ENCODE results near the gene ZNF670. TPM values are rescaled to one million over a fixed set of nuclear protein-coding genes. Genes with fewer than 3 reads are reported as not detected.

The ZNF670 gene
- total RNA-seq, 1 experiment from 2014 or later = 13.9 TPM

GRCh38 chr1:247047260-247047659 is 31.4 kb downstream of the ZNF670 start:
- H3K27ac ChIP-seq (ENCODE audit: insufficient read length, low read depth, low read length) = no peak overlapping the region
- no peaks in the 10 kb centered on the region for H4K20me1 ChIP-seq (ENCODE audit: control insufficient read depth, insufficient read depth, insufficient read length)
- H2BK120ac ChIP-seq (ENCODE audit: low read depth, low read length, poor library complexity, severe bottlenecking) = no peak overlapping the region
- H3K4me1 ChIP-seq (ENCODE audit: insufficient read depth, low read length) = no peaks in the 10 kb centered on the region
- H3K4me2 ChIP-seq (ENCODE audit: insufficient read depth, insufficient read length, low read length) = no peak overlapping the region
- Mint-ChIP-seq H3K36me3 (ENCODE audit: insufficient read depth in 1 of 3, low read depth in 3 of 3) (peaks cover 87 to 96% (median 92%) of the 10 kb centered on the region in 3 experiments), H3K27me3 (ENCODE audit: low read depth) (peaks cover 2% of the 10 kb centered on the region), H3K9me3 (peaks cover 99% of the 10 kb centered on the region in 2 experiments), H3K27ac (no peak overlapping the region), H3K4me1 (no peaks in the 10 kb centered on the region), H3K4me3 (no peak overlapping the region; a peak in 1 of 5 replicates)
- no peak overlapping the region for H3K56ac ChIP-seq (ENCODE audit: insufficient read length, low read depth, low read length)
- H2BK12ac ChIP-seq (ENCODE audit: insufficient read length, low read depth, low read length) = no peak overlapping the region
- peaks cover 10% of the 10 kb centered on the region for H3K79me1 ChIP-seq (ENCODE audit: insufficient read depth, low read depth, low read length, poor library complexity, severe bottlenecking)
- TF ChIP-seq, protein P1, sequence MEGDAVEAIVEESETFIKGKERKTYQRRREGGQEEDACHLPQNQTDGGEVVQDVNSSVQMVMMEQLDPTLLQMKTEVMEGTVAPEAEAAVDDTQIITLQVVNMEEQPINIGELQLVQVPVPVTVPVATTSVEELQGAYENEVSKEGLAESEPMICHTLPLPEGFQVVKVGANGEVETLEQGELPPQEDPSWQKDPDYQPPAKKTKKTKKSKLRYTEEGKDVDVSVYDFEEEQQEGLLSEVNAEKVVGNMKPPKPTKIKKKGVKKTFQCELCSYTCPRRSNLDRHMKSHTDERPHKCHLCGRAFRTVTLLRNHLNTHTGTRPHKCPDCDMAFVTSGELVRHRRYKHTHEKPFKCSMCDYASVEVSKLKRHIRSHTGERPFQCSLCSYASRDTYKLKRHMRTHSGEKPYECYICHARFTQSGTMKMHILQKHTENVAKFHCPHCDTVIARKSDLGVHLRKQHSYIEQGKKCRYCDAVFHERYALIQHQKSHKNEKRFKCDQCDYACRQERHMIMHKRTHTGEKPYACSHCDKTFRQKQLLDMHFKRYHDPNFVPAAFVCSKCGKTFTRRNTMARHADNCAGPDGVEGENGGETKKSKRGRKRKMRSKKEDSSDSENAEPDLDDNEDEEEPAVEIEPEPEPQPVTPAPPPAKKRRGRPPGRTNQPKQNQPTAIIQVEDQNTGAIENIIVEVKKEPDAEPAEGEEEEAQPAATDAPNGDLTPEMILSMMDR (conservative IDR thresholded peaks at IDR 0.05) = no peak
- H4K91ac ChIP-seq (ENCODE audit: insufficient read length, low read depth, low read length) = no peak overlapping the region
- H3K9me3 ChIP-seq (ENCODE audit: control insufficient read depth, low read depth, low read length) = peaks cover 59% of the 10 kb centered on the region
- no peak for DNase-seq
- no peak overlapping the region for H4K8ac ChIP-seq (replicated peaks; ENCODE audit: insufficient read length, low read depth, low read length)
- no peak overlapping the region for H2AK5ac ChIP-seq (ENCODE audit: insufficient read length, low read length)
- no peak overlapping the region for H4K5ac ChIP-seq (ENCODE audit: insufficient read length, low read depth, low read length)
- no CpG with 5 or more reads among the region's 2 CpGs for WGBS (ENCODE audit: extremely low coverage, insufficient read length, low lambda C conversion rate)
- H3K18ac ChIP-seq (ENCODE audit: insufficient read length, low read depth, low read length) = no peak overlapping the region
- no peak overlapping the region for H2BK5ac ChIP-seq (ENCODE audit: insufficient read length, low read length)
- no peak overlapping the region for H3K23ac ChIP-seq (ENCODE audit: insufficient read length, low read depth, low read length)
- H3K23me2 ChIP-seq (ENCODE audit: insufficient read length, low read depth, low read length, poor library complexity, severe bottlenecking) = no peaks in the 10 kb centered on the region
- H2AFZ ChIP-seq (ENCODE audit: low read length) = no peak overlapping the region
- H3K79me2 ChIP-seq (ENCODE audit: insufficient read depth, low read length) = peaks cover 10% of the 10 kb centered on the region
- H3K4ac ChIP-seq (ENCODE audit: low read depth, low read length) = no peak overlapping the region
- no peak overlapping the region for H3K14ac ChIP-seq (ENCODE audit: insufficient read depth, low read length)
- H2BK15ac ChIP-seq (ENCODE audit: low read depth, low read length) = no peak overlapping the region
- no peak overlapping the region for H3K9ac ChIP-seq (ENCODE audit: extremely low read depth, insufficient read length, low read length)
- no peak overlapping the region for H3T11ph ChIP-seq (ENCODE audit: low read length)
- H2BK20ac ChIP-seq (ENCODE audit: low read depth, low read length, poor library complexity, severe bottlenecking) = no peak overlapping the region
- no peaks in the 10 kb centered on the region for H3K27me3 ChIP-seq (ENCODE audit: insufficient read depth, low read length)
